H9 (cell line): ENCODE results near the gene RRAGD. TPM values are rescaled to one million over a fixed set of nuclear protein-coding genes. Genes with fewer than 3 reads are reported as not detected.

Source experiments
- DNase-seq: peaks from one replicate; pipeline ENCODE4 v3.0.0-alpha.2; 2017
- H2AFZ ChIP-seq: one replicate; pipeline ENCODE4 v1.6.1; 2013; ENCODE audit warnings: mild to moderate bottlenecking, low read length, control low read depth, moderate library complexity
- H2AK5ac ChIP-seq: 2 replicates; pipeline ENCODE4 v1.6.1; 2013; ENCODE audit warnings: low read length, control low read depth, mixed read lengths; ENCODE audit not compliant: insufficient read length
- H2BK120ac ChIP-seq: one replicate; pipeline ENCODE4 v1.6.1; 2013; ENCODE audit warnings: low read depth, mild to moderate bottlenecking, low read length, control low read depth, inconsistent platforms; ENCODE audit not compliant: poor library complexity, severe bottlenecking
- H2BK12ac ChIP-seq: 2 replicates; pipeline ENCODE4 v1.6.1; 2013; ENCODE audit warnings: low read length, control low read depth, mixed read lengths, low read depth; ENCODE audit not compliant: insufficient read length
- H2BK15ac ChIP-seq: 2 replicates; pipeline ENCODE4 v1.6.1; 2013; ENCODE audit warnings: low read depth, low read length, control low read depth
- H2BK20ac ChIP-seq: one replicate; pipeline ENCODE4 v1.6.1; 2013; ENCODE audit warnings: low read depth, mild to moderate bottlenecking, low read length, control low read depth, inconsistent platforms; ENCODE audit not compliant: poor library complexity, severe bottlenecking
- H2BK5ac ChIP-seq: 2 replicates; pipeline ENCODE4 v1.6.1; 2013; ENCODE audit warnings: low read length, control low read depth, mixed read lengths; ENCODE audit not compliant: insufficient read length
- H3K14ac ChIP-seq: 2 replicates; pipeline ENCODE4 v1.6.1; 2013; ENCODE audit warnings: low read length, control low read depth; ENCODE audit not compliant: insufficient read depth
- H3K18ac ChIP-seq: 2 replicates; pipeline ENCODE4 v1.6.1; 2013; ENCODE audit warnings: low read depth, mild to moderate bottlenecking, mixed read lengths, low read length, control low read depth; ENCODE audit not compliant: insufficient read length
- H3K23ac ChIP-seq: 2 replicates; pipeline ENCODE4 v1.6.1; 2013; ENCODE audit warnings: low read length, control low read depth, mixed read lengths, low read depth; ENCODE audit not compliant: insufficient read length
- H3K23me2 ChIP-seq: 2 replicates; pipeline ENCODE4 v1.6.1; 2013; ENCODE audit warnings: low read depth, mild to moderate bottlenecking, mixed read lengths, low read length, control low read depth; ENCODE audit not compliant: insufficient read length, poor library complexity, severe bottlenecking
- H3K27ac ChIP-seq: 2 replicates; pipeline ENCODE4 v1.5.1; 2013; ENCODE audit warnings: low read length, control low read depth, mixed read lengths, low read depth; ENCODE audit not compliant: insufficient read length
- H3K27me3 ChIP-seq: 2 replicates; pipeline ENCODE4 v1.6.1; 2013; ENCODE audit warnings: low read length, control low read depth, inconsistent platforms; ENCODE audit not compliant: insufficient read depth
- H3K4ac ChIP-seq: 2 replicates; pipeline ENCODE4 v1.6.1; 2013; ENCODE audit warnings: low read depth, mild to moderate bottlenecking, control low read depth, inconsistent platforms, low read length, moderate library complexity
- H3K4me1 ChIP-seq: 2 replicates; pipeline ENCODE4 v1.6.1; 2013; ENCODE audit warnings: low read length, control low read depth, inconsistent platforms; ENCODE audit not compliant: insufficient read depth
- H3K4me2 ChIP-seq: 2 replicates; pipeline ENCODE4 v1.6.1; 2013; ENCODE audit warnings: low read length, control low read depth, mixed read lengths; ENCODE audit not compliant: insufficient read length, insufficient read depth
- H3K56ac ChIP-seq: 2 replicates; pipeline ENCODE4 v1.6.1; 2013; ENCODE audit warnings: low read depth, mild to moderate bottlenecking, mixed read lengths, low read length, control low read depth; ENCODE audit not compliant: insufficient read length
- H3K79me1 ChIP-seq: 2 replicates; pipeline ENCODE4 v1.6.1; 2013; ENCODE audit warnings: low read depth, mild to moderate bottlenecking, moderate library complexity, low read length, control low read depth, inconsistent platforms; ENCODE audit not compliant: insufficient read depth, poor library complexity, severe bottlenecking
- H3K79me2 ChIP-seq: 2 replicates; pipeline ENCODE4 v1.6.1; 2013; ENCODE audit warnings: low read length, control low read depth, inconsistent platforms; ENCODE audit not compliant: insufficient read depth
- H3K9ac ChIP-seq: 2 replicates; pipeline ENCODE4 v1.6.1; 2013; ENCODE audit warnings: low read length, control low read depth, mixed read lengths; ENCODE audit not compliant: insufficient read length; ENCODE audit errors: extremely low read depth
- H3K9me3 ChIP-seq: one replicate; pipeline ENCODE4 v1.6.1; 2013; ENCODE audit warnings: low read depth, low read length, inconsistent platforms; ENCODE audit not compliant: control insufficient read depth
- H3T11ph ChIP-seq: one replicate; pipeline ENCODE4 v1.6.1; 2013; ENCODE audit warnings: mild to moderate bottlenecking, low read length, control low read depth, inconsistent platforms
- H4K20me1 ChIP-seq: one replicate; pipeline ENCODE4 v1.6.1; 2013; ENCODE audit not compliant: control insufficient read depth, insufficient read length, insufficient read depth
- H4K5ac ChIP-seq: 2 replicates; pipeline ENCODE4 v1.6.1; 2013; ENCODE audit warnings: low read depth, mild to moderate bottlenecking, mixed read lengths, low read length, control low read depth; ENCODE audit not compliant: insufficient read length
- H4K8ac ChIP-seq: replicated peaks from 2 replicates; pipeline ENCODE4 v1.6.1; 2013; ENCODE audit warnings: low read length, control low read depth, mixed read lengths, low read depth; ENCODE audit not compliant: insufficient read length
- H4K91ac ChIP-seq: 2 replicates; pipeline ENCODE4 v1.6.1; 2013; ENCODE audit warnings: low read depth, mild to moderate bottlenecking, moderate library complexity, mixed read lengths, low read length, control low read depth; ENCODE audit not compliant: insufficient read length
- H3K27ac Mint-ChIP-seq, 3 experiments: 2 replicates in 2 of 3; 3 replicates in 1 of 3; pipeline ENCODE4 v1.8.0; 2020 to 2021; ENCODE audit warnings: mixed read lengths in 3 of 3, mild to moderate bottlenecking in 1 of 3, moderate library complexity in 1 of 3
- H3K27me3 Mint-ChIP-seq: 2 replicates; pipeline ENCODE4 v1.8.0; 2021; ENCODE audit warnings: low read depth, mild to moderate bottlenecking, moderate library complexity, mixed read lengths
- H3K36me3 Mint-ChIP-seq, 3 experiments: 2 replicates in 2 of 3; 3 replicates in 1 of 3; pipeline ENCODE4 v1.8.0; 2020 to 2021; ENCODE audit warnings: low read depth in 3 of 3, mixed read lengths in 3 of 3; ENCODE audit not compliant: insufficient read depth in 1 of 3
- H3K4me1 Mint-ChIP-seq, 2 experiments: 2 replicates each; pipeline ENCODE4 v1.8.0; 2020; ENCODE audit warnings: mixed read lengths in 2 of 2
- H3K4me3 Mint-ChIP-seq, 2 experiments: 2 replicates in 1 of 2; 3 replicates in 1 of 2; pipeline ENCODE4 v1.8.0; 2020 to 2021; ENCODE audit warnings: mild to moderate bottlenecking in 2 of 2, mixed read lengths in 2 of 2, moderate library complexity in 1 of 2
- H3K9me3 Mint-ChIP-seq, 2 experiments: 2 replicates in 1 of 2; 3 replicates in 1 of 2; pipeline ENCODE4 v1.8.0; 2020; ENCODE audit warnings: mild to moderate bottlenecking in 2 of 2, mixed read lengths in 2 of 2, moderate library complexity in 1 of 2
- WGBS: extraction: QIAGEN DNeasy Blood & Tissue Kit; methylation state at CpG from one replicate; pipeline ENCODE4 v1.1.7; 2013; ENCODE audit warnings: missing lambda C conversion rate, low lambda C conversion rate, mixed read lengths; ENCODE audit not compliant: insufficient read length; ENCODE audit errors: extremely low coverage; 5-methylcytosine and 5-hydroxymethylcytosine counted together
- total RNA-seq: library from RNA; stranded (reverse); gene quantifications from 2 replicates; pipeline ENCODE4 v1.2.1, GENCODE V29; 2021
- TF ChIP-seq, protein P1 (sequence below): fragments of 200-600 bp; sonication (generic); conservative IDR thresholded peaks from 3 replicates; pipeline ENCODE4 v1.8.0; 2021; ENCODE audit warnings: antibody characterized with exemption, mild to moderate bottlenecking

The RRAGD gene
- total RNA-seq, 1 experiment from 2014 or later: 10.6 TPM

DNA sequence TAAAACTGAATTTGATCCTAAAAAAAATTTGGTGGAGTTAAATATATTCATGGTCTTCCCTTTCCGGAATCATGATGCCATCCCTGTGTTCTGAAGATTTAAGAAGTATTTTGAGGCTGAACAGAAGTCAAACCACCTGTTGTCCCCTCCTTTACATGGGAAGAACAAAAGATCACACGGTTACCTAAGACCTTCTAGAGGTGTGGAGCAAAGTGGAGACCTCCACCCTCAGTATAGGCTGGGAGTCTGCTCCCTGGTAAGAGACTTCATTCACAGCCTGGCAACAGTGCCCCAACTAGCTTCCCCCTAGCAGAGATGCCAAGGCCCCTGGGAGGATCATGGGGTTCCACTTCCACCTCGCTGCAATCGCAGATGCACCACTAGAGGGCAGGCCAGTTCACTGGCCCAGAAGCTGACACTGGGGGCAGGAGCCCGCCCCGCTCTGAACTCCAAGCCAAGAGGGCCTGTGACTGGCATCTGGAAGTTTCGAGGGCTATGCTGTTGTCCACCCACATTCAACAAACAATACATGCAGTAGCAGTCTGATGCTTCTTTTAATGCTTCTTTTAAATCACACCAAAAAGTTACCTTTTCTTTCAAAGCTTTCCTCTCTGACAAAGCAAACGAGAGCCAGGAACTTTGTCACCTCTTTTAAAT is 40.1 kb downstream of the RRAGD start:
- no peak overlapping the region for H3K18ac ChIP-seq
- H2AFZ ChIP-seq: no peak overlapping the region
- H3K4me2 ChIP-seq: no peak overlapping the region
- H4K8ac ChIP-seq: no peak overlapping the region
- H3K23me2 ChIP-seq: no peaks in the 10 kb centered on the region
- H3K9me3 ChIP-seq: no peaks in the 10 kb centered on the region
- no peak overlapping the region for H2AK5ac ChIP-seq
- no peaks in the 10 kb centered on the region for H4K20me1 ChIP-seq
- no peak overlapping the region for H3K27ac ChIP-seq
- H3K79me2 ChIP-seq: no peaks in the 10 kb centered on the region
- H3K4me1 Mint-ChIP-seq: peaks cover 17 to 30% of the 10 kb centered on the region in 2 experiments
- H3K9ac ChIP-seq: no peak overlapping the region
- no peak overlapping the region for H2BK20ac ChIP-seq
- H2BK120ac ChIP-seq: no peak overlapping the region
- WGBS: no CpG with 5 or more reads among the region's 8 CpGs
- no peak overlapping the region for H2BK5ac ChIP-seq
- no peak overlapping the region for H3K14ac ChIP-seq
- H3K27me3 ChIP-seq: no peaks in the 10 kb centered on the region
- H3T11ph ChIP-seq: no peak overlapping the region
- no peak overlapping the region for H3K56ac ChIP-seq
- H2BK15ac ChIP-seq: no peak overlapping the region; the same call in 1 of the 2 replicates
- no peaks in the 10 kb centered on the region for H3K79me1 ChIP-seq
- no peak overlapping the region for H3K27ac Mint-ChIP-seq
- peaks cover 3% of the 10 kb centered on the region; the same call in 1 of the 2 replicates for H3K4me1 ChIP-seq
- no peak overlapping the region for H3K4me3 Mint-ChIP-seq
- H3K4ac ChIP-seq: no peak overlapping the region
- H4K5ac ChIP-seq: no peak overlapping the region
- DNase-seq: peak; percentile 84
- H3K9me3 Mint-ChIP-seq: no peaks in the 10 kb centered on the region
- H3K23ac ChIP-seq: no peak overlapping the region
- no peaks in the 10 kb centered on the region for H3K36me3 Mint-ChIP-seq
- TF ChIP-seq, protein P1, sequence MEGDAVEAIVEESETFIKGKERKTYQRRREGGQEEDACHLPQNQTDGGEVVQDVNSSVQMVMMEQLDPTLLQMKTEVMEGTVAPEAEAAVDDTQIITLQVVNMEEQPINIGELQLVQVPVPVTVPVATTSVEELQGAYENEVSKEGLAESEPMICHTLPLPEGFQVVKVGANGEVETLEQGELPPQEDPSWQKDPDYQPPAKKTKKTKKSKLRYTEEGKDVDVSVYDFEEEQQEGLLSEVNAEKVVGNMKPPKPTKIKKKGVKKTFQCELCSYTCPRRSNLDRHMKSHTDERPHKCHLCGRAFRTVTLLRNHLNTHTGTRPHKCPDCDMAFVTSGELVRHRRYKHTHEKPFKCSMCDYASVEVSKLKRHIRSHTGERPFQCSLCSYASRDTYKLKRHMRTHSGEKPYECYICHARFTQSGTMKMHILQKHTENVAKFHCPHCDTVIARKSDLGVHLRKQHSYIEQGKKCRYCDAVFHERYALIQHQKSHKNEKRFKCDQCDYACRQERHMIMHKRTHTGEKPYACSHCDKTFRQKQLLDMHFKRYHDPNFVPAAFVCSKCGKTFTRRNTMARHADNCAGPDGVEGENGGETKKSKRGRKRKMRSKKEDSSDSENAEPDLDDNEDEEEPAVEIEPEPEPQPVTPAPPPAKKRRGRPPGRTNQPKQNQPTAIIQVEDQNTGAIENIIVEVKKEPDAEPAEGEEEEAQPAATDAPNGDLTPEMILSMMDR: peak; percentile 97
- no peaks in the 10 kb centered on the region for H3K27me3 Mint-ChIP-seq
- no peak overlapping the region for H2BK12ac ChIP-seq
- no peak overlapping the region for H4K91ac ChIP-seq
